ENCODE data around the gene PKD2L1. TPM values are rescaled to one million over a fixed set of nuclear protein-coding genes. Genes with fewer than 3 reads are reported as not detected.

Gene PKD2L1
- total and polyA plus RNA-seq, 7 donors: 0.31 to 4.2 (median 0.60) TPM; not detected in 4

- H3K9me3 ChIP-seq: no peaks in the 10 kb centered on the region
- peaks cover 0 to 34% (median 10%) of the 10 kb centered on the region in 3 donors for H3K27me3 ChIP-seq
- peaks cover 0 to 9% (median 6%) of the 10 kb centered on the region in 4 donors for H3K4me1 ChIP-seq
- DNase-seq: no peak
- 47 to 52% methylated on average over 8 of the region's 8 CpGs for WGBS, 2 donors
- H3K27ac ChIP-seq: no peak overlapping the region
- intact Hi-C loops (cut with DNase I): no loop called here
- H3K36me3 ChIP-seq: no peaks in the 10 kb centered on the region
- TF ChIP-seq POLR2AphosphoS5 (IDR thresholded peaks at IDR 0.05): peak in 2 of 4 donors; percentile 55 to 67
- TF ChIP-seq EP300 (IDR thresholded peaks at IDR 0.05): no peak
- H3K4me3 ChIP-seq: no peak overlapping the region
Measured at GRCh38 chr10:100327007-100327717, 2.9 kb downstream of the PKD2L1 start.

GRCh38 chr10:100325158-100325557, 4.9 kb downstream of the PKD2L1 start:
- whole genome bisulfite sequencing, 2 donors: 46 to 64% methylated on average over 7 of the region's 7 CpGs
- intact Hi-C loops (cut with DNase I): no loop called here
- no peak for TF ChIP-seq POLR2AphosphoS5 (IDR thresholded peaks at IDR 0.05)
- TF ChIP-seq POLR2A (IDR thresholded peaks at IDR 0.05): no peak
- no peak for TF ChIP-seq EP300 (IDR thresholded peaks at IDR 0.05)
- TF ChIP-seq CTCF (IDR thresholded peaks at IDR 0.05): no peak
- H3K4me3 ChIP-seq: no peak overlapping the region
- H3K36me3 ChIP-seq: no peaks in the 10 kb centered on the region
- H3K27me3 ChIP-seq: peaks cover 0 to 26% (median 6%) of the 10 kb centered on the region in 3 donors
- no peaks in the 10 kb centered on the region for H3K9me3 ChIP-seq
- no peak overlapping the region for H3K27ac ChIP-seq
- H3K4me1 ChIP-seq: peaks cover 0 to 9% (median 6%) of the 10 kb centered on the region in 4 donors
- DNase-seq: no peak

GRCh38 chr10:100319707-100320402, 10.2 kb downstream of the PKD2L1 start:
- Histone ChIP-seq H3K4me1 (no peaks in the 10 kb centered on the region), H3K9me3 (no peaks in the 10 kb centered on the region), H3K27me3 (peaks cover 0 to 58% (median 0%) of the 10 kb centered on the region in 3 donors), H3K27ac (no peak overlapping the region), H3K4me3 (no peak overlapping the region), H3K36me3 (no peaks in the 10 kb centered on the region)
- TF ChIP-seq CTCF (IDR thresholded peaks at IDR 0.05): no peak
- no peak for TF ChIP-seq EP300 (IDR thresholded peaks at IDR 0.05)
- TF ChIP-seq POLR2AphosphoS5 (IDR thresholded peaks at IDR 0.05): no peak
- TF ChIP-seq POLR2A (IDR thresholded peaks at IDR 0.05): no peak
- 57 to 81% methylated on average over 1 of the region's 1 CpG for WGBS, 2 donors
- DNase-seq: no peak
- intact Hi-C loops (cut with DNase I): no loop called here

GRCh38 chr10:100318207-100318606, 11.8 kb downstream of the PKD2L1 start:
- H3K27me3 ChIP-seq: peaks cover 0 to 66% (median 0%) of the 10 kb centered on the region in 3 donors
- TF ChIP-seq POLR2A (IDR thresholded peaks at IDR 0.05) (no peak), EP300 (IDR thresholded peaks at IDR 0.05) (no peak), CTCF (IDR thresholded peaks at IDR 0.05) (no peak), POLR2AphosphoS5 (IDR thresholded peaks at IDR 0.05) (no peak)
- H3K36me3 ChIP-seq: no peaks in the 10 kb centered on the region
- no peak overlapping the region for H3K27ac ChIP-seq
- DNase-seq: no peak
- no peaks in the 10 kb centered on the region for H3K4me1 ChIP-seq
- H3K4me3 ChIP-seq: no peak overlapping the region
- no peaks in the 10 kb centered on the region for H3K9me3 ChIP-seq
- WGBS, 2 donors: 81 to 92% methylated on average over 4 of the region's 4 CpGs
- intact Hi-C loops (cut with DNase I): no loop called here

GRCh38 chr10:100315615-100316014, 14.4 kb downstream of the PKD2L1 start:
- peaks cover 0 to 68% (median 0%) of the 10 kb centered on the region in 3 donors for H3K27me3 ChIP-seq
- 77 to 85% methylated on average over 4 of the region's 4 CpGs for WGBS, 2 donors

More at GRCh38 chr10:100315615-100316014, 14.4 kb downstream of the PKD2L1 start:
- no peaks in the 10 kb centered on the region for H3K36me3 ChIP-seq
- no peak overlapping the region for H3K4me3 ChIP-seq
- H3K9me3 ChIP-seq: no peaks in the 10 kb centered on the region
- no peak for TF ChIP-seq POLR2A (IDR thresholded peaks at IDR 0.05)
- TF ChIP-seq EP300 (IDR thresholded peaks at IDR 0.05): no peak
- TF ChIP-seq CTCF (IDR thresholded peaks at IDR 0.05): no peak
- TF ChIP-seq POLR2AphosphoS5 (IDR thresholded peaks at IDR 0.05): no peak
- H3K4me1 ChIP-seq: no peaks in the 10 kb centered on the region
- no peak for DNase-seq
- H3K27ac ChIP-seq: no peak overlapping the region
- intact Hi-C loops (cut with DNase I): no loop called here

Data from sigmoid colon (tissue), 7 donors.